Measurements from ENCODE around the gene PCDHB3.
A peak's percentile ranks its signal among the peaks of the same experiment; 100 is the strongest.
"Not testable (repeated sequence)": the region's sequence is repeated elsewhere in the genome, so short reads cannot be mapped to it uniquely, and the experiment has no call there.

Gene PCDHB3

DNA sequence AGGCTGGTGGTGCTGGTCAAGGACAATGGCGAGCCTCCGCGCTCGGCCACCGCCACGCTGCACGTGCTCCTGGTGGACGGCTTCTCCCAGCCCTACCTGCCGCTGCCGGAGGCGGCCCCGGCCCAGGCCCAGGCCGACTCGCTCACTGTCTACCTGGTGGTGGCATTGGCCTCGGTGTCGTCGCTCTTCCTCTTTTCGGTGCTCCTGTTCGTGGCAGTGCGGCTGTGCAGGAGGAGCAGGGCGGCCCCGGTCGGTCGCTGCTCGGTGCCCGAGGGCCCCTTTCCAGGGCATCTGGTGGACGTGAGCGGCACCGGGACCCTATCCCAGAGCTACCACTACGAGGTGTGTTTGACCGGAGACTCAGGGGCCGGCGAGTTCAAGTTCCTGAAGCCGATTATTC is 37.1 kb downstream of the PCDHB3 start:
- not testable (repeated sequence) for DNase-seq

DNA sequence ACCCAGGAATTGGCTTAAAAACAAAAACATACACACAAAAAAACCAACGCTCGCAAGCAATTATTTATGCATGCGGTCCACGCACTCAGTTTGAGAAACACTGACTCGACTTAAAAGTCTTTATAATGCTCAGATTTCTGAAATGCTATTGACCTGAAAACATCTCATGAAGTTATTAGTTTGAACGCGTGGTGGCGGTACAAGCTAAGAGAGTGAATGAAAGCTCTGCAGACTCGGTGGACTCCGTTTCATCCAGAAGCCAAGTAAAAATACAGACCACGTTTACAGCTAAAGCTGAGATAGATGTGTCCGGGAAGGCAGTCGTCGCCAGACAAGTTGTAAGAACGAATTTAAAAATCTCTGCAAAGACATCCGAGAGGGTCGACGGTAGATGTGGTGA is 49.5 kb downstream of the PCDHB3 start, which contains the start of gene PCDHB6:
PCDHB6 (plus strand) TSS at position 246 of the 400 bp plus-strand sequence. CDS start 201 bp downstream, outside the sequence.
- peak; percentile 29 for DNase-seq

DNA sequence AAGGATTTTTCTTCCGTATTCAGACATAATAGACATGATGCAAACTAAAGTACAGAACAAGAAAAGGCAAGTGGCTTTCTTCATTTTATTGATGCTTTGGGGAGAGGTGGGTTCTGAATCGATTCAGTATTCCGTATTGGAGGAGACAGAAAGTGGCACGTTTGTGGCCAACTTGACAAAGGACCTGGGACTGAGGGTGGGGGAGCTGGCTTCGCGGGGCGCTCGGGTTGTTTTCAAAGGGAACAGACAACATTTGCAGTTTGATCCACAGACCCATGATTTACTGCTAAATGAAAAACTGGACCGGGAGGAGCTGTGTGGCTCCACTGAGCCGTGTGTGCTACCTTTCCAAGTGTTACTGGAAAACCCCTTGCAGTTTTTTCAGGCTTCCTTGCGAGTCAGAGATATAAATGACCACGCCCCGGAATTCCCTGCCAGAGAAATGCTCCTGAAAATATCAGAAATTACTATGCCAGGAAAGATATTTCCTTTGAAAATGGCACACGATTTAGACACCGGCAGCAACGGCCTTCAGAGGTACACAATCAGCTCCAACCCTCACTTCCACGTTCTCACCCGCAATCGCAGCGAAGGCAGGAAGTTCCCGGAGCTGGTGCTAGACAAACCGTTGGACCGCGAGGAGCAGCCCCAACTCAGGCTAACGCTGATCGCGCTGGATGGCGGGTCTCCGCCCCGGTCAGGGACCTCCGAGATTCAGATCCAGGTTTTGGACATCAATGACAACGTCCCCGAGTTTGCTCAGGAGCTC is 50.1 kb downstream of the PCDHB3 start:
- DNase-seq = no peak

DNA sequence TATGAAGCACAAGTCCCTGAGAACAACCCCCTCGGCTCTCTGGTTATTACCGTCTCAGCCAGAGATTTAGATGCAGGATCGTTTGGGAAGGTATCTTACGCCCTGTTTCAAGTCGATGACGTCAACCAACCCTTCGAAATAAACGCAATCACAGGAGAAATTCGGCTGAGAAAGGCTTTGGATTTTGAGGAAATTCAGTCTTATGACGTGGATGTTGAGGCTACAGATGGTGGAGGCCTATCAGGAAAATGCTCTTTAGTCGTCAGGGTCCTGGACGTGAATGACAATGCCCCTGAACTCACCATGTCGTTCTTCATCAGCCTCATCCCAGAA is 50.7 kb downstream of the PCDHB3 start:
- no peak for DNase-seq

DNA sequence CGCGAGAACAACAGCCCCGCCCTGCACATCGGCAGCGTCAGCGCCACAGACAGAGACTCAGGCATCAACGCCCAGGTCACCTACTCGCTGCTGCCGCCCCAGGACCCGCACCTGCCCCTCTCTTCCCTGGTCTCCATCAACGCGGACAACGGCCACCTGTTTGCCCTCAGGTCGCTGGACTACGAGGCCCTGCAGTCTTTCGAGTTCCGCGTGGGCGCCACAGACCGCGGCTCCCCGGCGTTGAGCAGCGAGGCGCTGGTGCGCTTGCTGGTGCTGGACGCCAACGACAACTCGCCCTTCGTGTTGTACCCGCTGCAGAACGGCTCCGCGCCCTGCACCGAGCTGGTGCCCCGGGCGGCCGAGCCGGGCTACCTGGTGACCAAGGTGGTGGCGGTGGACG is 51.4 kb downstream of the PCDHB3 start:
- not testable (repeated sequence) for DNase-seq

DNA sequence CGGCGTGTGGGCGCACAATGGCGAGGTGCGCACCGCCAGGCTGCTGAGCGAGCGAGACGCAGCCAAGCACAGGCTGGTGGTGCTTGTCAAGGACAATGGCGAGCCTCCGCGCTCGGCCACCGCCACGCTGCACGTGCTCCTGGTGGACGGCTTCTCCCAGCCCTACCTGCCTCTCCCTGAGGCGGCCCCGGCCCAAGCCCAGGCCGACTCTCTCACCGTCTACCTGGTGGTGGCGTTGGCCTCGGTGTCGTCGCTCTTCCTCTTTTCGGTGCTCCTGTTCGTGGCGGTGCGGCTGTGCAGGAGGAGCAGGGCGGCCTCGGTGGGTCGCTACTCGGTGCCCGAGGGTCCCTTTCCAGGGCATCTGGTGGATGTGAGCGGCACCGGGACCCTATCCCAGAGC is 51.8 kb downstream of the PCDHB3 start:
- not testable (repeated sequence) for DNase-seq
